ENCODE data around the gene HYDIN. TPM values are rescaled to one million over a fixed set of nuclear protein-coding genes. Genes with fewer than 3 reads are reported as not detected.

The HYDIN gene
- total RNA-seq, result not detected in 2 replicates

DNA sequence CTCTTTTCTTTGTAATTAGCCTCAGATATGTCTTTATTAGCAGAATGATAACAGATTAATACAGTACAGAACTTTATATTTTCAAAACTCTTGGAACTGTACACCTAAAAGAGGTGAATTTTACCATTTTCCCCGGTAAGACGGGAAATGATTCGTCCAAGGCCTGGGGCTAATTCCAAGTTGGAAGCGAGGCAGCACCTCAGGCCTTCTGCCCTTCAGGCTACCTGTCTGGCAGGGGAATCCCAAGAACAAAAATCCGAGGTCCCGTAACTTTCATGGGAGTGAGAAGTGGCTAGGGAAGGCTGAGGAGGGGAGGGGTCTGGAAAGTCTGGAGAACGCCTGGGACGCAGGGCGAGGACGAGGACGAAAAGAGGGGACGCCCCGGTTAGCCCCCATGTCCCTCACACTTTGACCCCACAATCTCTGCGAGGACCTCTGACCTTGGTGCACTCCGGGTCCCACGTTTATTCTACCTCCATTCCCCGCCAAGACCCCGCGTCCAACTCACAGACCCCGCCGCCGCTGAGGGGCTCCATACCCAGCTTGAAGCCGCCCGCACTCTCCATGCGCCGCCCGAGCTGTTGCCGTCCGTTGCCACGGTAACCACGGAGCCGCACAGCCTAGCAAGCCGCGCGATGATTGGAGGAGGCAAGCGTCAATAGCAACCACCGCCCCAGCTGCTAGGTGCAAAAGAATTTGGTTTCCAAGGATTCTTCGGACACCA, at the start of gene HYDIN:
HYDIN (minus strand) TSS at position 601 of the 724 bp plus-strand sequence. CDS start 43,827 bp downstream, outside the sequence.

DNA sequence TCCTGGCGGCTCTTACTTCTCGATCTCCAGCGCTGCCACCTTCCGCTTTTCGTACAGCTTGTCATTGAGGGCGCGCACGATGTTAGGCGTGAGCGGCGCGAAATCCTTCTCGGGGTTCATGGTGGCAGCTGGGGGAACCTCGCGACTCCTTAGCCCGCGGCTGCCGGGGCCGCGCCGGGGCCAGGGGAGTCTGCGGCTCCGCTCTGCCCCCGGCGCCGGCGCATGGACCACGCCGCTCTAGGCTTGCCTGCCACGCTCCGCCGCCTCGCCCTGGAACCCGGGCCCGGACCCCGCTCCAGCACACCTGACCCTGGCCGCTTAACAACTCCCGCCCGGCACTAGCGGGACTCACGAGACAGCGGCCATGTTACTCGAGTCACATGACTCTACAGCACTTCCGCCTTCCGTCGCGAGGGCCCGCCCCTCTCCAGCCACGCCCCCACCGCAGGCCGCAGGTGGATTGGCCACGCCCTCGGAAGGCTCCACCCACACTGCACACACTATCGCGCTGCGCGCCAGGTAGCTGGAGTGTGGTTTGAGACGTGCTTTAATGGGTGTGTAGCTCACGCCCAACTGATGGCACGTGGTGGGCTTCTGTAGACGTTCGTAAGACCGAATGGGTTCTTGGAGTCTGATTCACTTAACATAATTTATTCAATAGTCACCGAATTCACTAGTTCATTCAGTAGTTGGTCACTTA, 429.6 kb downstream of the HYDIN start, which contains the start of gene VAC14:
VAC14 (minus strand) TSS at position 378 of the 700 bp plus-strand sequence; CDS start at position 120, 258 bp downstream.

Small RNA genes lying within 50 kb of the gene (small RNA-seq; reads per million reads assigned to genes)
- gene RNU6ATAC25P, result 0.21 reads per million

Other genes starting within 250 kb of the HYDIN start
- gene CMTR2, start 58.7 kb upstream of the HYDIN start, total RNA-seq, result 37.2 and 46.1 TPM in 2 replicates
- not detected in 2 replicates for gene CALB2, start 128.0 kb upstream of the HYDIN start, total RNA-seq
- gene TLE7, start 211.3 kb upstream of the HYDIN start, total RNA-seq, result not detected in 2 replicates
- 5.2 and 5.3 TPM in 2 replicates for gene ZNF23, start 231.5 kb upstream of the HYDIN start, total RNA-seq

Measured in thoracic aorta endothelial cell (primary cell).